GM13977 (cell line): ENCODE data around the gene CDK5.

Experiments
- DNase-seq: peaks from one replicate; pipeline ENCODE4 v3.0.0; 2012; ENCODE audit warnings: low spot score
- in situ Hi-C: fragments of 300-500 bp; cut with MboI; formaldehyde crosslinking; loops from one replicate; pipeline ENCODE4 v1.12.0; 2022; ENCODE audit warnings: low sequenced_read_pairs, low pct_unique_long_range_greater_than_20kb, mixed read lengths, inconsistent platforms; ENCODE audit not compliant: unreplicated experiment
- TF ChIP-seq, protein P1 (sequence below): IDR thresholded peaks from 2 replicates; pipeline ENCODE4 v1.5.1; 2012; ENCODE audit warnings: mild to moderate bottlenecking, control low read depth; ENCODE audit not compliant: insufficient read depth; ENCODE audit errors: extremely low read depth, missing control alignments

Gene CDK5

DNA sequence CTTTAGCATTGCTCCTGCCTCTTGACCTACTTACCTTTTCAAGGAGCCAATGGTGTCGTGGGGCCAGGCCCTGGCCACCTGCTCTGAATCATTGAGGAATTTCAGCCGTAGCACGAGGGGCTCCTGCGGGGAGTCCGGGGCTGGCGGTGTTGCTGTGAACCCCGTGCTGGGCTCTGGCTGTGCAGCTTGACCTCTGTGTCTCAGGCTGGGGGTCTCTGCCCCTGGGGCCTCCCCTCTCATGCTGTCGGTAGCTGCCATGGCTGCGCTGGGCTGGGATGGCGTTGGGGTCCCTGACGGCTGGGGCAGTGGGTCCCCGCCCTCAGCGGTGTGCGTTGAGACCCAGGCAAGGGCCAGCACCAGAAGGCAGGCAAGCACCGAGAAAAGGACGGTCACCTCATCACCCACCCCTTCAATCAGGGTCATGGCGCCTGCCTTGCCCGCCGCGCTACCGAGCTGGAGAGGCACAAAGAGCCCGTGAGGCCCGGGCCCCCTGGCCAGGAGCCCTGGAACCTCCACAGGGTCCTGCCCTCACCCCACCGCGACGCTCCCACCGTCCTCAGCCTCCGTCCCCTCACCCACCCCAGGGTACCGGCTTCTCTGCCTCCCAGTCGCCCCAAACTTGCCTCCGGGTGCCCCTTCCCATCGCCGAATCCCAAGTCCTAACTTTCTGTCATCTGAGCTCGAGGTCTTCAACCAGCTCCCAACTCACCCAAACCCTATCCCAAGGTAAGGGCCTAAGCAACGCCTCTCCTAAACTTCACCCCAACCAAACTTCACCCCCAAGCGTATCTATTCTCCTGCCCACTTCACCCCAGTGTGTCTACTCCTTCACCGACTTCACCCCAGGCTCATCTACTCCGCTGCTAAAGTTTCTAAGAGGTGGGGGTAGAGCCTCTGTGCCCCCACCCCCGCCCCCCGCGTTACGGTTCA is 24.7 kb upstream of the CDK5 start:
- in situ Hi-C loops: no loop called here
- TF ChIP-seq, protein P1, sequence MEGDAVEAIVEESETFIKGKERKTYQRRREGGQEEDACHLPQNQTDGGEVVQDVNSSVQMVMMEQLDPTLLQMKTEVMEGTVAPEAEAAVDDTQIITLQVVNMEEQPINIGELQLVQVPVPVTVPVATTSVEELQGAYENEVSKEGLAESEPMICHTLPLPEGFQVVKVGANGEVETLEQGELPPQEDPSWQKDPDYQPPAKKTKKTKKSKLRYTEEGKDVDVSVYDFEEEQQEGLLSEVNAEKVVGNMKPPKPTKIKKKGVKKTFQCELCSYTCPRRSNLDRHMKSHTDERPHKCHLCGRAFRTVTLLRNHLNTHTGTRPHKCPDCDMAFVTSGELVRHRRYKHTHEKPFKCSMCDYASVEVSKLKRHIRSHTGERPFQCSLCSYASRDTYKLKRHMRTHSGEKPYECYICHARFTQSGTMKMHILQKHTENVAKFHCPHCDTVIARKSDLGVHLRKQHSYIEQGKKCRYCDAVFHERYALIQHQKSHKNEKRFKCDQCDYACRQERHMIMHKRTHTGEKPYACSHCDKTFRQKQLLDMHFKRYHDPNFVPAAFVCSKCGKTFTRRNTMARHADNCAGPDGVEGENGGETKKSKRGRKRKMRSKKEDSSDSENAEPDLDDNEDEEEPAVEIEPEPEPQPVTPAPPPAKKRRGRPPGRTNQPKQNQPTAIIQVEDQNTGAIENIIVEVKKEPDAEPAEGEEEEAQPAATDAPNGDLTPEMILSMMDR: no peak
- no peak for DNase-seq

DNA sequence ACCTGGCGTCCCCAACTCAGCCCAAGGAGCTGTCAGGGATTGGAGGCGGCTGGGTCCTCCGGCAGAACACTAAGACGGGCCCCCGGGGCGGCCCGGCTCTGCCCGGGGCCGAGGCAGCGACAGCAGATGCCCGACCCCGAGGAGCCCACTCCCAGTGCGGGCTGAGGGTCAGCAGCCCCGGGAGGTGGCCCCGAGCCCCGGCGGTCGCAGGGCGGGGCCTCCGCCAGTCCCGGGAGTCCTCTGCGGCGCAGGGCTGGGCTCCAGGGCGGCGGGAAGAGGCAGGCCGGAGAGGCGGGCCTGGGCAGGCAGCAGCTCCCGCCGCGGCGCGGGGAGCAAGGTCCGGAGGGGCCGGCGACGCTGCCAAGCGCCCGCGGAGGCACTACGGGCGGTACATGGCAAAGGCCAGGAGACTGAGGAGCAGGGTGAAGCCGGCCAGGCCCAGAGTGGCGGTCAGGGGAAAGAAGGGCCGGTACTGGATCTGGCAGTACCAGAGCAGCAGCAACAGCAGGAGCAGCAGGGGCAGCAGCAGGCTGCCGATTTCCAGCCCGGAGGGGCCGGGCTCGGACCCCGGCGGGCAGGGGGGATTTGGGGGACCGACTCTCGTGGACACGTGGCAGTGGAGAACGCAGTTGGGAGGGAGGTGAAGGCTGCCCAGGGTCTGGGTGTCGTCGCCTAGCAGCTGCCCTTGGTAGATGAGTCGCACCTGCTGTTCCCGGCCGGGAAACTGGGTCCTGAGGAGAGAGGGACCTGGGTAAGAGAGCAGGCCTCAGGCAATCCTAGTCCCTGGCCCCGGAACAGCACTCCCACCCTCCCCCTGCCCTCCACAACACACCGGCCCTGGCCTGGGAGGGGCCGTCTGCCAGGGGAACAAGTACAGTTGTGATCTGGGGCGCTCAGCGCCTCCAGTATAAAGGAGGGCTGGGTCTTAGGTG is 23.7 kb upstream of the CDK5 start:
- TF ChIP-seq, protein P1: no peak
- in situ Hi-C loops: no loop called here
- no peak for DNase-seq

DNA sequence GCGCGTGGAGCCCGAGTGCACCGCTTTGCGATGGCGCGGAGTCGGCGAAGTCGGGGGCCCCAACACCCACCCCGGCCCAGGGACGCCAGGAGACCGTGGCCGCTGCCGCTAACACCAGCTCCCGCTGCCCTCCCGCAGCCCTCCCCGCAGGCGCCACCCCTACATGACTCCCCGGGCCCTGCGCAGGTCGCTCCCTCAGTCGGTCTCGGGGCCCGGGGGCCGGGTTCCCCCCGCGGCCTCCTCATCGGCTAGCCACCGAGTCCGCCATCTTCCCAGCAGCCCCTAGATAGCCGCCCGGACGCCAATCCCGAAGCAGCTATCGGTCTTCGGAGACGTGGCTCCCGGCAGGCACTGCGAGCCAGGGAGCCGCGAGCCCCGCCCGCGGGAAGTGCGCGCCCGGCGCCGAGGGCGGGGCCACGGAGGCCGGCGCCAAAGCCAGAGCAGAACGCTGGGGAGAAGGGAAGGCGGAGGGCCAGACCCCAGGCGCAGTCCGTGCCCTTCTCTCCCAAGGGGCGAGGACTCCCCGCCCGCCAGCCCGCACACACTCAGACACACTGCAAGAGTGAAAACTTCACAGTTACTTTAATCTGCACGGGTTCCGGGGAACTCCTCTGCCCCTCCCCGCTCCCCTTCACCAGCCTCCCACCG is 22.9 kb upstream of the CDK5 start, which contains the start of gene FASTK:
FASTK (minus strand) TSS at position 288 of the 648 bp plus-strand sequence; CDS start at position 245, 43 bp downstream.
- TF ChIP-seq, protein P1: no peak
- DNase-seq: peak; percentile 99
- in situ Hi-C loops: no loop called here

DNA sequence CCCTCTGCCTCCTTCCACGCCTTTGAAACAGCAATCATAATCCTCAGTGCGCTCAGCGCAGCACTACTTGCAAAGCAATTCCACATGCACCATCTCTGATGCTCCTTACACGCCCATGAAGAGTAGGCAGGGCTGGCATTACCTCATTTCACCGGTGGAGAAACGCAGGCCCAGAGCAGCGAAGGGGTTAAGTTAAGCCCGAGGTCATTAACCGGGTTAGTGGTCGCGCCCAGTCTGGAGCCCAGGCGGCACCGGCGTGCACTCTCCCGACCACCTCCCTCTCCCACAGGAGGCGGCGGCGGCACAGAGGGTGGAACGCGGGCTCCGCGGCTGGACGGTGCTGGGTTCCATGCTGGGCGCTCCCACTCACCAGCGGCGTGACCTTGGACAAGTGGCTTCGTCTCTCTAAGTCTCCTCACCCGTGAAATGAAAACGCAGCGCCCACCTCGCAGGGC is 22.4 kb upstream of the CDK5 start:
- no peak for DNase-seq
- TF ChIP-seq, protein P1: no peak
- in situ Hi-C loops: no loop called here

DNA sequence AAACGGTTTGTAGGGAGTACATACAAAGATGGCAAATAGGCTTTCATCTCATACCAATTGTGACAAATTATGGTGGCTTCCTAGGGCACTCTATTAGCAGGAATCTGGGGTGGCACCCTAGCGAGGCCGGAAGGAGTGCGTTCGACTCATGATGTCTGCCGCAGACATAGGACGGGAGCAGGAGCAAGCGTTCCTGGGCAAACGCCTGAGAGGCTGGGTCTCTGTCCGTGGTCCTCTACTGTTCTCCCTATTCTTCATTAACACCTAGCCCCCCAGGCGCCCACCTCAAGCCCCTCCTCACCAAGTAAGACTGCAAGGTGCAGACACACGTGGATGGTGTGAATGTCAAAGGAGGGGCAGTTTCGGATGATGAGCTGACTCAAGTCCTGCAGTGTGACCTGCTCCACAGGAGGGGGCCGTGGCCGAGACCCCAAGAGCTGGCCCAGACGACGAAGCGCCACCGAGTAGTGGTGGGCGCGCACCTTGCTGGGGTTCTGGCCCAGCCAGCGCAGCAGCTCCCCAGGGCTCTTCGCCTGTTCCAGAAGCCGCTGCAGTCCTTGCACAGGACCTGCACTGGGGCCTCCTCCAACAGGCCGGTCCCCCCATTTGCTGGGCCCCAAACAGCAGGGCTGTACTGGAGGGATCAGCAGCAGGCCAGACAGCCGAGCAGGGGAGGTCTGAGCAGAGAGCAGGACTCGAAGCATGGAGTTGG is 21.7 kb upstream of the CDK5 start:
- TF ChIP-seq, protein P1: no peak
- in situ Hi-C loops: no loop called here
- DNase-seq: no peak
